ENCODE data around the gene WDR89.

DNA sequence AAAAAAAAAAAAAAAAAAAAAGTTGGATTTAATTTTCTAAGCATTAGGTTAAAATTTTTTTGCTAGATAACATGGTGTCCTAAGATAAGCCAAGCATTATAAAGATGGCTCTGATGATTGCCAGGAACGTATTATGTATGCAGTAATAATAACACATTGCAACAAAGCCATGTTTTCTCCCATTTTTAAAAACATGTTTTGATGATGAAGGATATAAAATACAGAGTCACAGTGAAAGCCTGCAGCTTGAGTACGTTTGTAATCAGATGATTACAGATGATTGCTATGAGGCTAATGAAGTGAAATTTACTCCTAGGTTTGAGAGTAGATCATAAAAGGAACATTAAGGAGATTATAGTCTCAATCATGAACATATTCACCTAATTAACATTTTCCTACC lies 13.3 kb upstream of the WDR89 start:
- TF ChIP-seq POLR2A (IDR thresholded peaks at IDR 0.05) (no peak), POLR2AphosphoS5 (IDR thresholded peaks at IDR 0.05) (no peak)
- TF ChIP-seq, protein P1, sequence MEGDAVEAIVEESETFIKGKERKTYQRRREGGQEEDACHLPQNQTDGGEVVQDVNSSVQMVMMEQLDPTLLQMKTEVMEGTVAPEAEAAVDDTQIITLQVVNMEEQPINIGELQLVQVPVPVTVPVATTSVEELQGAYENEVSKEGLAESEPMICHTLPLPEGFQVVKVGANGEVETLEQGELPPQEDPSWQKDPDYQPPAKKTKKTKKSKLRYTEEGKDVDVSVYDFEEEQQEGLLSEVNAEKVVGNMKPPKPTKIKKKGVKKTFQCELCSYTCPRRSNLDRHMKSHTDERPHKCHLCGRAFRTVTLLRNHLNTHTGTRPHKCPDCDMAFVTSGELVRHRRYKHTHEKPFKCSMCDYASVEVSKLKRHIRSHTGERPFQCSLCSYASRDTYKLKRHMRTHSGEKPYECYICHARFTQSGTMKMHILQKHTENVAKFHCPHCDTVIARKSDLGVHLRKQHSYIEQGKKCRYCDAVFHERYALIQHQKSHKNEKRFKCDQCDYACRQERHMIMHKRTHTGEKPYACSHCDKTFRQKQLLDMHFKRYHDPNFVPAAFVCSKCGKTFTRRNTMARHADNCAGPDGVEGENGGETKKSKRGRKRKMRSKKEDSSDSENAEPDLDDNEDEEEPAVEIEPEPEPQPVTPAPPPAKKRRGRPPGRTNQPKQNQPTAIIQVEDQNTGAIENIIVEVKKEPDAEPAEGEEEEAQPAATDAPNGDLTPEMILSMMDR (IDR thresholded peaks at IDR 0.05), result no peak
